HEK293 (cell line): Measurements from ENCODE around the gene CPNE2.

Experiments
- KLF10 ChIP-seq: fragments of 450-650 bp; IDR thresholded peaks from 2 replicates; pipeline ENCODE4 v1.5.1; 2018; ENCODE audit warnings: missing biosample characterization, mild to moderate bottlenecking, missing genetic modification characterization
- REPIN1 ChIP-seq: fragments of 450-650 bp; formaldehyde crosslinking; IDR thresholded peaks from 2 replicates; pipeline ENCODE4 v1.5.1; 2017; ENCODE audit warnings: missing biosample characterization, missing genetic modification characterization, low read depth
- SALL2 ChIP-seq: fragments of 450-650 bp; formaldehyde crosslinking; IDR thresholded peaks from 2 replicates; pipeline ENCODE4 v1.5.0; 2017; ENCODE audit warnings: missing biosample characterization, mild to moderate bottlenecking, missing genetic modification characterization, borderline replicate concordance
- ZNF112 ChIP-seq: fragments of 450-650 bp; formaldehyde crosslinking; IDR thresholded peaks from 2 replicates; pipeline ENCODE4 v1.5.0; 2017; ENCODE audit warnings: missing biosample characterization, missing genetic modification characterization
- ZNF175 ChIP-seq: fragments of 450-650 bp; formaldehyde crosslinking; IDR thresholded peaks from 2 replicates; pipeline ENCODE4 v1.5.1; 2016; ENCODE audit warnings: missing biosample characterization, missing genetic modification characterization
- ZNF23 ChIP-seq: fragments of 450-650 bp; formaldehyde crosslinking; IDR thresholded peaks from 2 replicates; pipeline ENCODE4 v1.5.1; 2016; ENCODE audit warnings: missing biosample characterization, missing genetic modification characterization, borderline replicate concordance
- ZNF24 ChIP-seq: fragments of 450-650 bp; formaldehyde crosslinking; IDR thresholded peaks from 2 replicates; pipeline ENCODE4 v1.5.1; 2016; ENCODE audit warnings: missing biosample characterization, missing genetic modification characterization
- ZNF274 ChIP-seq, 2 experiments: fragments of 200-500 bp in 1 of 2; fragments of 450-650 bp in 1 of 2; sonication (Bioruptor generic) in 1 of 2; formaldehyde crosslinking in 1 of 2; IDR thresholded peaks; 2 replicates each; pipeline versions ENCODE4 v1.5.1 to v1.6.1; 2014 to 2016; ENCODE audit warnings: borderline replicate concordance in 1 of 2, inconsistent platforms in 1 of 2, low read length in 1 of 2, missing biosample characterization in 1 of 2, missing genetic modification characterization in 1 of 2
- ZNF416 ChIP-seq: fragments of 450-650 bp; formaldehyde crosslinking; IDR thresholded peaks from 2 replicates; pipeline ENCODE4 v1.5.1; 2016; ENCODE audit warnings: missing biosample characterization, missing genetic modification characterization
- ZNF707 ChIP-seq: fragments of 450-650 bp; formaldehyde crosslinking; IDR thresholded peaks from 2 replicates; pipeline ENCODE4 v1.5.1; 2016; ENCODE audit warnings: missing biosample characterization, missing genetic modification characterization
- ZSCAN18 ChIP-seq: fragments of 450-650 bp; formaldehyde crosslinking; IDR thresholded peaks from 2 replicates; pipeline ENCODE4 v1.5.1; 2016; ENCODE audit warnings: missing biosample characterization, missing genetic modification characterization
- TF ChIP-seq, protein P1 (sequence below): fragments of 450-650 bp; formaldehyde crosslinking; IDR thresholded peaks from 2 replicates; pipeline ENCODE4 v1.5.1; 2016; ENCODE audit warnings: missing biosample characterization, missing genetic modification characterization

DNA sequence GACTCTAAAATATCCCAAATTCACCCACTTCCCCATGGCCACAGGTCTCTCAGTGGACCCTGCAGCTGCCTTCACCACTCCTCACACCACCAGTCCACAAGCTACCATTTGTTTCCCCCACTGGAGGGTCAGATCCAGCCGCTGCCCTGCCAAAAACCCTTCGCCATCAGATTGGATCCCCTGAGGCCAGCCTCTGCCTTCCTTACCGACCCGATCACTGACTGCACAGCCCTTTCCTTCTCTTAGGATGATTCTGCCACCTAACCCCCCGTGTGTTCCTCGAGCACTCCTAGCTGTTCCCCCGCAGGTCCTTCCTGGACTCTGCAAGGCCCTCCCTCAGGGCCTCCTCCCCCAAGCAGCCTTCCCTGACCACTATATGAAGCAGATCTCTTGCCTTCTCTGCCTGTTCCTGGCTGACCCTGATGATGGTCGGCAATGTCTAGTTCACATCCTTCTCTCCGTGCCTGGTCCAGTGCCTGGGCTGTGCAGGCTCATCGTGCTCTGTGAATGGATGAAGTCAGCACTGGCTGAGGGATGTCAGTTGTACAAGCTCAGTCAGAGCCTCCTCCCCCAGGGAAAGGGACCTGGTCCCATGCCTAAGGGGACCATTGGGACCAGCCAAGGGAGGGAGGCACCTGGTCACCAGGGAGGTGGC, 46.0 kb downstream of the CPNE2 start:
- TF ChIP-seq, protein P1, sequence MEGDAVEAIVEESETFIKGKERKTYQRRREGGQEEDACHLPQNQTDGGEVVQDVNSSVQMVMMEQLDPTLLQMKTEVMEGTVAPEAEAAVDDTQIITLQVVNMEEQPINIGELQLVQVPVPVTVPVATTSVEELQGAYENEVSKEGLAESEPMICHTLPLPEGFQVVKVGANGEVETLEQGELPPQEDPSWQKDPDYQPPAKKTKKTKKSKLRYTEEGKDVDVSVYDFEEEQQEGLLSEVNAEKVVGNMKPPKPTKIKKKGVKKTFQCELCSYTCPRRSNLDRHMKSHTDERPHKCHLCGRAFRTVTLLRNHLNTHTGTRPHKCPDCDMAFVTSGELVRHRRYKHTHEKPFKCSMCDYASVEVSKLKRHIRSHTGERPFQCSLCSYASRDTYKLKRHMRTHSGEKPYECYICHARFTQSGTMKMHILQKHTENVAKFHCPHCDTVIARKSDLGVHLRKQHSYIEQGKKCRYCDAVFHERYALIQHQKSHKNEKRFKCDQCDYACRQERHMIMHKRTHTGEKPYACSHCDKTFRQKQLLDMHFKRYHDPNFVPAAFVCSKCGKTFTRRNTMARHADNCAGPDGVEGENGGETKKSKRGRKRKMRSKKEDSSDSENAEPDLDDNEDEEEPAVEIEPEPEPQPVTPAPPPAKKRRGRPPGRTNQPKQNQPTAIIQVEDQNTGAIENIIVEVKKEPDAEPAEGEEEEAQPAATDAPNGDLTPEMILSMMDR, result no peak
- TF ChIP-seq ZNF175 (tag by site-specific recombination), result no peak
- no peak for TF ChIP-seq ZNF112 (tag by site-specific recombination)
- TF ChIP-seq ZNF707 (tag by site-specific recombination), result no peak
- TF ChIP-seq ZNF274 (IDR thresholded peaks at IDR 0.05; ENCODE audit: low read length), result no peak
- TF ChIP-seq ZNF274 (tag by site-specific recombination; IDR thresholded peaks at IDR 0.05; ENCODE audit: borderline replicate concordance), result no peak
- TF ChIP-seq ZNF416, result no peak
- no peak for TF ChIP-seq ZNF23 (tag by site-specific recombination)
- no peak for TF ChIP-seq ZSCAN18 (tag by site-specific recombination)
- no peak for TF ChIP-seq KLF10 (tag by site-specific recombination)
- no peak for TF ChIP-seq REPIN1
- TF ChIP-seq SALL2 (tag by site-specific recombination), result no peak
- no peak for TF ChIP-seq ZNF24 (tag by site-specific recombination)
